Thoracic aorta (tissue), 2 donors: ENCODE results near the gene POU3F2. TPM values are rescaled to one million over a fixed set of nuclear protein-coding genes. Genes with fewer than 3 reads are reported as not detected.
A peak's percentile ranks its signal among the peaks of the same experiment; 100 is the strongest.

Source experiments
- ATAC-seq: fragments of 150-250 bp; one replicate; pipeline ENCODE4 v1.8.0; 2017; ENCODE audit warnings: low read depth; ENCODE audit not compliant: insufficient number of reproducible peaks, low FRiP score
- DNase-seq: peaks from one replicate; pipeline ENCODE4 v3.0.0-alpha.2; 2020; ENCODE audit warnings: low spot score
- H3K27ac ChIP-seq, 2 donors: fragments of 200-600 bp; sonication (generic); 1 replicate in 1 of 2; 2 replicates in 1 of 2; pipeline ENCODE4 v1.5.1; 2016; ENCODE audit warnings: mild to moderate bottlenecking in 2 of 2, moderate library complexity in 2 of 2
- H3K27me3 ChIP-seq: fragments of 200-600 bp; sonication (generic); replicated peaks from 2 replicates; pipeline ENCODE4 v1.6.0; 2016; ENCODE audit warnings: mild to moderate bottlenecking; ENCODE audit not compliant: insufficient read depth
- H3K36me3 ChIP-seq: fragments of 200-600 bp; sonication (generic); one replicate; pipeline ENCODE4 v1.5.1; 2016
- H3K4me1 ChIP-seq, 2 donors: fragments of 200-600 bp; sonication (generic); 1 replicate in 1 of 2; 2 replicates in 1 of 2; pipeline versions ENCODE4 v1.5.1 to v1.6.0; 2016; ENCODE audit warnings: low read depth in 2 of 2, mild to moderate bottlenecking in 1 of 2; ENCODE audit not compliant: control insufficient read depth in 1 of 2
- H3K4me3 ChIP-seq: fragments of 200-600 bp; sonication (generic); 2 replicates; pipeline ENCODE4 v1.5.1; 2016; ENCODE audit warnings: mild to moderate bottlenecking
- H3K9me3 ChIP-seq: fragments of 200-600 bp; sonication (generic); 2 replicates; pipeline ENCODE4 v1.5.1; 2016
- CTCF ChIP-seq: fragments of 200-600 bp; sonication (generic); IDR thresholded peaks from one replicate; pipeline ENCODE4 v1.5.1; 2019; ENCODE audit warnings: antibody characterized with exemption
- total RNA-seq, 2 donors: library from RNA; depleted of rRNA; stranded (reverse); fragments of >200 nt; gene quantifications; one replicate each; pipeline versions ENCODE4 v1.1.0 to v1.2.3, GENCODE V29; 2016

The POU3F2 gene
- total RNA-seq, 2 donors from 2014 or later = not detected

- DNase-seq (no peak), ATAC-seq (no peak)
- Histone ChIP-seq H3K27me3 (peaks cover 53% of the 10 kb centered on the region), H3K4me1 (peaks cover 12 to 21% of the 10 kb centered on the region in 2 donors), H3K4me3 (no peak overlapping the region), H3K27ac (no peak overlapping the region), H3K9me3 (no peaks in the 10 kb centered on the region), H3K36me3 (no peaks in the 10 kb centered on the region)
- TF ChIP-seq CTCF = no peak
These were observed 8.2 kb downstream of the POU3F2 start for GRCh38 chr6:98842342-98843180.

GRCh38 chr6:98843271-98844243 lies 9.2 kb downstream of the POU3F2 start:
- Histone ChIP-seq H3K4me1 (peaks cover 12 to 31% of the 10 kb centered on the region in 2 donors), H3K9me3 (no peaks in the 10 kb centered on the region), H3K27ac (no peak overlapping the region), H3K4me3 (no peak overlapping the region), H3K36me3 (no peaks in the 10 kb centered on the region), H3K27me3 (peaks cover 46% of the 10 kb centered on the region)
- DNase-seq (no peak), ATAC-seq (no peak)
- no peak for TF ChIP-seq CTCF

- Histone ChIP-seq H3K27me3 (peaks cover 38% of the 10 kb centered on the region), H3K9me3 (no peaks in the 10 kb centered on the region), H3K36me3 (no peaks in the 10 kb centered on the region), H3K4me1 (peaks cover 12 to 33% of the 10 kb centered on the region in 2 donors), H3K4me3 (peak overlapping the region; percentile 57), H3K27ac (peak overlapping the region in 1 of 2 donors; percentile 31)
- DNase-seq = no peak
- no peak for TF ChIP-seq CTCF
- ATAC-seq = no peak
These were observed 10.2 kb downstream of the POU3F2 start for GRCh38 chr6:98844244-98845210.

GRCh38 chr6:98845211-98846020 lies 11.0 kb downstream of the POU3F2 start:
- Histone ChIP-seq H3K27me3 (peaks cover 33% of the 10 kb centered on the region), H3K27ac (no peak overlapping the region), H3K36me3 (no peaks in the 10 kb centered on the region), H3K4me1 (peaks cover 12 to 33% of the 10 kb centered on the region in 2 donors), H3K9me3 (no peaks in the 10 kb centered on the region), H3K4me3 (peak overlapping the region; percentile 57)
- ATAC-seq = peak; percentile 39
- TF ChIP-seq CTCF = peak; percentile 71
- DNase-seq = no peak
